Right lobe of liver (tissue), 6 donors: Measurements from ENCODE around the gene RAPGEF2. TPM values are rescaled to one million over a fixed set of nuclear protein-coding genes. Genes with fewer than 3 reads are reported as not detected.

Experiments used
- ATAC-seq, 4 donors: fragments of 200-7000 bp; cut with Tn5 transposase; one replicate each; pipeline ENCODE4 v1.9.1; 2020; ENCODE audit warnings: mild to moderate bottlenecking in 4 of 4, moderate library complexity in 4 of 4
- DNase-seq, 3 donors: peaks; one replicate each; pipeline ENCODE4 v3.0.0-alpha.2; 2020
- H3K27ac ChIP-seq, 3 donors: fragments of 200-600 bp; one replicate each; pipeline ENCODE4 v1.8.0; 2022
- H3K27me3 ChIP-seq, 2 donors: fragments of 200-600 bp; one replicate each; pipeline ENCODE4 v1.8.0; 2022
- H3K36me3 ChIP-seq, 4 donors: fragments of 200-600 bp; sonication (generic) in 1 of 4; one replicate each; pipeline versions ENCODE4 v1.5.1 to v1.8.0; 2017 to 2022; ENCODE audit warnings: control low read depth in 1 of 4
- H3K4me1 ChIP-seq, 4 donors: fragments of 200-600 bp; sonication (generic) in 1 of 4; one replicate each; pipeline versions ENCODE4 v1.5.1 to v1.8.0; 2017 to 2022; ENCODE audit warnings: control low read depth in 1 of 4
- H3K4me3 ChIP-seq, 3 donors: fragments of 200-600 bp; one replicate each; pipeline ENCODE4 v1.8.0; 2022
- H3K9me3 ChIP-seq, 4 donors: fragments of 200-600 bp; sonication (generic) in 1 of 4; one replicate each; pipeline versions ENCODE4 v1.5.1 to v1.8.0; 2017 to 2022; ENCODE audit warnings: control low read depth in 1 of 4
- POLR2A ChIP-seq: fragments of 450-650 bp; IDR thresholded peaks from one replicate; pipeline ENCODE4 v1.6.1; 2017; ENCODE audit warnings: antibody characterized with exemption, mild to moderate bottlenecking
- WGBS: methylation state at CpG from one replicate; pipeline ENCODE4 v1.1.6; 2018; ENCODE audit warnings: low coverage, low lambda C conversion rate; ENCODE audit not compliant: insufficient coverage; ENCODE audit errors: missing lambda C conversion rate; 5-methylcytosine and 5-hydroxymethylcytosine counted together
- intact Hi-C, 2 donors: fragments of 100-400 bp; cut with DNase I; formaldehyde crosslinking; loops; one replicate each; pipeline versions ENCODE4 v1.11.2 to v1.14.1; 2022
- total RNA-seq, 6 experiments: library from RNA; depleted of rRNA in 2 of 6; stranded (reverse); fragments of >200 nt in 2 of 6; fragmentation: NEBNext Ultra II Directional in 3 of 6; extraction: Animal tissue kit (Norgen Biotek cat#: 25700) in 3 of 6; gene quantifications; one replicate each; pipeline versions ENCODE4 v1.1.0 to v1.2.4, GENCODE V29; 2016 to 2023
- TF ChIP-seq, protein P1 (sequence below), 4 donors: fragments of 200-600 bp in 3 of 4; fragments of 450-650 bp in 1 of 4; IDR thresholded peaks; one replicate each; pipeline versions ENCODE4 v1.5.1 to v1.8.0; 2016 to 2022; ENCODE audit warnings: antibody characterized with exemption in 4 of 4, mild to moderate bottlenecking in 2 of 4
- donor health status: DM: no; HTN: yes; CAD: no.
- donor health status: DM: no; HTN: no; CAD: no.
- donor health status: DM: no; HTN: no; CAD: no.
- donor health status: DM: no; HTN: yes; CAD: no.
- donor health status: DM: no; HTN: yes; CAD: no.

RAPGEF2 gene
- total RNA-seq, 6 experiments from 2014 or later: 22.1 to 32.1 (median 27.2) TPM

- no peaks in the 10 kb centered on the region for H3K27me3 ChIP-seq
- DNase-seq: no peak
- no peak for TF ChIP-seq POLR2A
- TF ChIP-seq, protein P1, sequence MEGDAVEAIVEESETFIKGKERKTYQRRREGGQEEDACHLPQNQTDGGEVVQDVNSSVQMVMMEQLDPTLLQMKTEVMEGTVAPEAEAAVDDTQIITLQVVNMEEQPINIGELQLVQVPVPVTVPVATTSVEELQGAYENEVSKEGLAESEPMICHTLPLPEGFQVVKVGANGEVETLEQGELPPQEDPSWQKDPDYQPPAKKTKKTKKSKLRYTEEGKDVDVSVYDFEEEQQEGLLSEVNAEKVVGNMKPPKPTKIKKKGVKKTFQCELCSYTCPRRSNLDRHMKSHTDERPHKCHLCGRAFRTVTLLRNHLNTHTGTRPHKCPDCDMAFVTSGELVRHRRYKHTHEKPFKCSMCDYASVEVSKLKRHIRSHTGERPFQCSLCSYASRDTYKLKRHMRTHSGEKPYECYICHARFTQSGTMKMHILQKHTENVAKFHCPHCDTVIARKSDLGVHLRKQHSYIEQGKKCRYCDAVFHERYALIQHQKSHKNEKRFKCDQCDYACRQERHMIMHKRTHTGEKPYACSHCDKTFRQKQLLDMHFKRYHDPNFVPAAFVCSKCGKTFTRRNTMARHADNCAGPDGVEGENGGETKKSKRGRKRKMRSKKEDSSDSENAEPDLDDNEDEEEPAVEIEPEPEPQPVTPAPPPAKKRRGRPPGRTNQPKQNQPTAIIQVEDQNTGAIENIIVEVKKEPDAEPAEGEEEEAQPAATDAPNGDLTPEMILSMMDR (IDR thresholded peaks at IDR 0.05): no peak
Measured at GRCh38 chr4:159239629-159240028, 136.8 kb downstream of the RAPGEF2 start.

GRCh38 chr4:159240046-159240445 is 137.2 kb downstream of the RAPGEF2 start:
- Histone ChIP-seq H3K4me3 (no peak overlapping the region), H3K27ac (no peak overlapping the region), H3K9me3 (no peaks in the 10 kb centered on the region), H3K27me3 (no peaks in the 10 kb centered on the region), H3K36me3 (no peaks in the 10 kb centered on the region), H3K4me1 (no peaks in the 10 kb centered on the region)
- DNase-seq: no peak
- peak in 2 of 4 donors; percentile 32 to 42 for ATAC-seq
- TF ChIP-seq, protein P1 (IDR thresholded peaks at IDR 0.05): no peak
- intact Hi-C loops: no loop called here
- WGBS: 80% methylated on average over 1 of the region's 4 CpGs

More at GRCh38 chr4:159239629-159240028, 136.8 kb downstream of the RAPGEF2 start:
- H3K9me3 ChIP-seq: no peaks in the 10 kb centered on the region
- H3K4me1 ChIP-seq: no peaks in the 10 kb centered on the region
- WGBS: 79% methylated on average over 2 of the region's 2 CpGs
- H3K27ac ChIP-seq: no peak overlapping the region
- H3K4me3 ChIP-seq: no peak overlapping the region
- no peak for ATAC-seq
- intact Hi-C loops: no loop called here
- no peaks in the 10 kb centered on the region for H3K36me3 ChIP-seq

GRCh38 chr4:159240687-159241086 is 137.8 kb downstream of the RAPGEF2 start:
- 46% methylated on average over 3 of the region's 3 CpGs for WGBS
- Histone ChIP-seq H3K27ac (no peak overlapping the region), H3K4me1 (no peaks in the 10 kb centered on the region), H3K9me3 (no peaks in the 10 kb centered on the region), H3K27me3 (no peaks in the 10 kb centered on the region), H3K4me3 (no peak overlapping the region), H3K36me3 (no peaks in the 10 kb centered on the region)
- TF ChIP-seq, protein P1 (IDR thresholded peaks at IDR 0.05): no peak
- TF ChIP-seq POLR2A: no peak
- intact Hi-C loops: no loop called here
- ATAC-seq (peak in 3 of 4 donors; percentile 17 to 46 (median 39)), DNase-seq (no peak)

DNA sequence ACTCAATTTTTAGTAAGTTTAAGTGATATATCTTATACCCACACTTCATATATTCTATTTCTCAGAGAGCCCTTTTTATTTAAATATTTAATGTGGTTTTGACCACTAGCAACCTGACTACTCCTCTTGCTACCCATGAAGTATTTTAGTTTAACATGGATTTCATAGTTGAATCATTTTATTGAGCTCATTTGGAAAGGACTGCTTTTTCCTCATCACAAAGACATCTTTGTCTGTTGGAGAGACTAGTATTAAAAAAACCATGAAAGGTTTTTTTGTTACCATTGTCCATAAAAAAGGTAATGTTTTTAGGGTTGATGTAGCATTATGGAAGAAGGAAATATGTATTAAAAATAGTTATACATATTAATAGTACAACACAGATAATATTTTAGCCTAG is 139.5 kb downstream of the RAPGEF2 start:
- ATAC-seq: no peak
- no peaks in the 10 kb centered on the region for H3K9me3 ChIP-seq
- no peaks in the 10 kb centered on the region for H3K27me3 ChIP-seq
- no peak overlapping the region for H3K27ac ChIP-seq
- no peak overlapping the region for H3K4me3 ChIP-seq
- H3K36me3 ChIP-seq: no peaks in the 10 kb centered on the region
- TF ChIP-seq, protein P1 (IDR thresholded peaks at IDR 0.05): no peak
- TF ChIP-seq POLR2A: no peak
- intact Hi-C loops: no loop called here
- no peaks in the 10 kb centered on the region for H3K4me1 ChIP-seq
- no peak for DNase-seq
